Smooth muscle cell (in vitro differentiated cells): ENCODE results near the gene RBBP8NL. TPM values are rescaled to one million over a fixed set of nuclear protein-coding genes. Genes with fewer than 3 reads are reported as not detected.

Experiments
- DNase-seq: peaks from one replicate; lab custom pipeline; 2025; ENCODE audit not compliant: unreplicated experiment; lab: John Stamatoyannopoulos, UW
- H2AFZ ChIP-seq: fragments of 200-600 bp; sonication (generic); 2 replicates; pipeline ENCODE4 v1.6.0; 2016; ENCODE audit warnings: antibody characterized with exemption, low read depth, mild to moderate bottlenecking
- H3F3A ChIP-seq: fragments of 200-600 bp; sonication (generic); 2 replicates; pipeline ENCODE4 v1.6.0; 2017; ENCODE audit warnings: antibody characterized with exemption, low read depth
- H3K27ac ChIP-seq: fragments of 200-600 bp; sonication (generic); 2 replicates; pipeline ENCODE4 v1.5.1; 2016; ENCODE audit warnings: low read depth, mild to moderate bottlenecking
- H3K27me3 ChIP-seq: fragments of 200-600 bp; sonication (generic); 2 replicates; pipeline ENCODE4 v1.6.1; 2016; ENCODE audit warnings: low read depth, mild to moderate bottlenecking
- H3K36me3 ChIP-seq: fragments of 200-600 bp; sonication (generic); 2 replicates; pipeline ENCODE4 v1.5.1; 2016; ENCODE audit warnings: low read depth
- H3K4me1 ChIP-seq: fragments of 200-600 bp; sonication (generic); 2 replicates; pipeline ENCODE4 v1.5.1; 2016; ENCODE audit warnings: low read depth
- H3K4me2 ChIP-seq: fragments of 200-600 bp; sonication (generic); 2 replicates; pipeline ENCODE4 v1.6.0; 2016; ENCODE audit warnings: mild to moderate bottlenecking
- H3K4me3 ChIP-seq: fragments of 200-600 bp; sonication (generic); 2 replicates; pipeline ENCODE4 v1.5.1; 2016; ENCODE audit warnings: mild to moderate bottlenecking
- H3K79me2 ChIP-seq: fragments of 200-600 bp; sonication (generic); 2 replicates; pipeline ENCODE4 v1.6.0; 2016; ENCODE audit warnings: low read depth, mild to moderate bottlenecking
- H3K9ac ChIP-seq: fragments of 200-600 bp; sonication (generic); 2 replicates; pipeline ENCODE4 v1.6.0; 2016; ENCODE audit warnings: low read depth
- H3K9me3 ChIP-seq: fragments of 200-600 bp; sonication (generic); replicated peaks from 2 replicates; pipeline ENCODE4 v1.5.1; 2016; ENCODE audit warnings: low read depth
- H4K20me1 ChIP-seq: fragments of 200-600 bp; sonication (generic); 2 replicates; pipeline ENCODE4 v1.6.0; 2016; ENCODE audit warnings: low read depth
- WGBS: methylation state at CpG from one replicate; pipeline ENCODE4 v1.1.7; 2016; ENCODE audit warnings: low lambda C conversion rate; 5-methylcytosine and 5-hydroxymethylcytosine counted together
- polyA plus RNA-seq: library from polyadenylated mRNA; unstranded; fragments of >200 nt; fragmentation: Nextera tagmentation; extraction: Ambion mirVana; gene quantifications from 2 replicates; pipeline ENCODE4 v1.2.1, GENCODE V29; 2016
- total RNA-seq: library from RNA; depleted of rRNA; stranded (reverse); fragments of >200 nt; gene quantifications from 2 replicates; pipeline ENCODE4 v1.2.3, GENCODE V29; 2014
- TF ChIP-seq, protein P1 (sequence below): fragments of 200-600 bp; sonication (generic); IDR thresholded peaks from 2 replicates; pipeline ENCODE4 v1.5.1; 2017; ENCODE audit warnings: borderline replicate concordance, mild to moderate bottlenecking, antibody characterized with exemption; ENCODE audit not compliant: insufficient read depth, poor library complexity, severe bottlenecking

Gene RBBP8NL
- total and polyA plus RNA-seq, 2 experiments from 2014 or later, result 0.40 TPM; not detected in 1

- Histone ChIP-seq H3F3A (no peaks in the 10 kb centered on the region), H3K4me2 (no peak overlapping the region), H3K9me3 (no peaks in the 10 kb centered on the region), H3K27me3 (no peaks in the 10 kb centered on the region), H2AFZ (no peak overlapping the region), H4K20me1 (peaks cover 6% of the 10 kb centered on the region), H3K79me2 (peaks cover 11% of the 10 kb centered on the region), H3K4me3 (no peak overlapping the region), H3K36me3 (no peaks in the 10 kb centered on the region), H3K9ac (no peak overlapping the region), H3K27ac (no peak overlapping the region), H3K4me1 (peaks cover 8% of the 10 kb centered on the region)
- TF ChIP-seq, protein P1, sequence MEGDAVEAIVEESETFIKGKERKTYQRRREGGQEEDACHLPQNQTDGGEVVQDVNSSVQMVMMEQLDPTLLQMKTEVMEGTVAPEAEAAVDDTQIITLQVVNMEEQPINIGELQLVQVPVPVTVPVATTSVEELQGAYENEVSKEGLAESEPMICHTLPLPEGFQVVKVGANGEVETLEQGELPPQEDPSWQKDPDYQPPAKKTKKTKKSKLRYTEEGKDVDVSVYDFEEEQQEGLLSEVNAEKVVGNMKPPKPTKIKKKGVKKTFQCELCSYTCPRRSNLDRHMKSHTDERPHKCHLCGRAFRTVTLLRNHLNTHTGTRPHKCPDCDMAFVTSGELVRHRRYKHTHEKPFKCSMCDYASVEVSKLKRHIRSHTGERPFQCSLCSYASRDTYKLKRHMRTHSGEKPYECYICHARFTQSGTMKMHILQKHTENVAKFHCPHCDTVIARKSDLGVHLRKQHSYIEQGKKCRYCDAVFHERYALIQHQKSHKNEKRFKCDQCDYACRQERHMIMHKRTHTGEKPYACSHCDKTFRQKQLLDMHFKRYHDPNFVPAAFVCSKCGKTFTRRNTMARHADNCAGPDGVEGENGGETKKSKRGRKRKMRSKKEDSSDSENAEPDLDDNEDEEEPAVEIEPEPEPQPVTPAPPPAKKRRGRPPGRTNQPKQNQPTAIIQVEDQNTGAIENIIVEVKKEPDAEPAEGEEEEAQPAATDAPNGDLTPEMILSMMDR, result no peak
- DNase-seq, result no peak
- WGBS, result 92% methylated on average over 13 of the region's 13 CpGs
These were observed 24.0 kb downstream of the RBBP8NL start for GRCh38 chr20:62403331-62403730.

DNA sequence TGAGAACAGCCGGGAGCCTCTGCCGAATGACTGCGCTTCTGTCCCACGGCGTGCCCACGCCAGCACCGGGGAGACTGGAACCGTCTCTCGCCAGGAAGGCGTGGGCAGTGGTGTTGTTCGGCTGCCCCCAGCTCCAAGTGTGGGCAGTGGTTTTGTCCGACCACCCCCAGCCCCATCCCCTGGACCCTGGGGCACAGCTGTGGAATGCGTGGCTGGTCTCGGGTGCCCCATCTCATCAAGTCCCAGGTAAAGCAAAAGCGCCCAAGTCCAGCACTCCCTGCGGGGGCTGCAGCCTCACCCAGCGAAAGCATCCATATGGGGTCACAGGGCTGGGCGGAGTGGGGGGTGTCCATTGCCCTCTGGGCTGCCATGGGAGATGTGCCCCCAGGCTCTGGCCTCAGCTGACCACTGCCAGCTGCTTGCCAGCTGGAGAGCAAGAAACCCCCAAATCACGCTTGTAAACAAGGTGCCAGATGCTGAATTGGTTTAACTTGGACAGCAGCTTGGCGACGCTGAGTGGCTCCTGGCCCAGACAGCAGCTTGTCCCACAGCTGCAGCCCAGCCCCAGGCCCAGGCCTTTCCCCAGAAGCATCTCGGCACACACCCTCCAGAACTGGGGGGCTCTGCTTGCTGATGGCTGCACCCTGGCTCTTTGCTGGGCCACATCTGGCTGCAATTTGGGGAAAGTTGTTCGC lies 24.7 kb downstream of the RBBP8NL start:
- Histone ChIP-seq H3K27me3 (no peaks in the 10 kb centered on the region), H4K20me1 (peaks cover 6% of the 10 kb centered on the region), H3K9me3 (no peaks in the 10 kb centered on the region), H3K36me3 (no peaks in the 10 kb centered on the region), H3K27ac (no peak overlapping the region), H3K9ac (no peak overlapping the region), H3F3A (no peaks in the 10 kb centered on the region), H2AFZ (no peak overlapping the region), H3K4me3 (no peak overlapping the region), H3K4me1 (peaks cover 8% of the 10 kb centered on the region), H3K4me2 (no peak overlapping the region), H3K79me2 (peaks cover 11% of the 10 kb centered on the region)
- TF ChIP-seq, protein P1, result no peak
- WGBS, result 96% methylated on average over 23 of the region's 23 CpGs
- no peak for DNase-seq

DNA sequence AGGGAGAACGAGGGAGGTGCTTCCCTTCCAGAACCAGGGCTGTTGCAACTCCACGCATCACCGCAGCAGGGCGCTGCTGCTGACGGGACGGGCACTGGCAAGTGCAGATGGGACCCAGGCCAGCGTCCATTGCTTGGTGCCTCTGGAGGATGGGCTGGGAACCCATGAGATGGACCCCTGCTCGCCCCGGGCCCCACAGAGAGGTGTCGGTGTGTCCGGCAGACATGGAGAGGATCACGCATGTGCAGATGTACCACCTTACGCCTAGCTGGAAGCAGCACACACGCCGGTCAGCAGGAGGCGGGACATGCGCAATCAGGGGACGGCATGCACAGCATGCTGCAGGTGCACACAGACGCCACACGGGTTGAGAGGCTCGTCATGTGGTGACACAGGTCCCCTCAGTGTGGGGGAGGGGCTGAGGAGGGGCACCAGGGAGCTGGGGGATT lies 26.0 kb downstream of the RBBP8NL start:
- H3K4me1 ChIP-seq, result peaks cover 7% of the 10 kb centered on the region
- TF ChIP-seq, protein P1, result peak; percentile 28
- 81% methylated on average over 20 of the region's 21 CpGs for WGBS

DNA sequence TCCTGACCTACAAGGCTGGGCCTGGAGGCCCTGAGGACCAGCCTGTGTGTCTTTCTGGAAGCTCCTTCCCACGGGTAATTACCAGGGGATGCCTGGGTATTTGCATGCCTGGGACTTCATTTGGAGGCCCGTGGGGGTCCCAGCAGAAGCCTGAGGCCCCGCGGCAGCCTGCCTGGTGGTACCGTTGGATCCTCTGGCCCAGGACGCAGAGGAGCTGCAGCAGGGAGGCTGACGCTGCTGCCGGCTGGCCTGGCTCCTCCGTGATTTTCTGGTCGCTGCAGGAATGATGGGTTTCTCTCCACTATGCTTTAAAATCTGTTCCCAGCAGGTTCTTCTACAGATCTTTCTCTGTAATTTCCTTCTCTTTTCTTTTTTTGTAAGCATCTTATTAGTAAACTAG lies 26.8 kb downstream of the RBBP8NL start:
- Histone ChIP-seq H3K4me3 (no peak overlapping the region), H3K36me3 (no peaks in the 10 kb centered on the region), H3K4me2 (no peak overlapping the region), H3K79me2 (no peaks in the 10 kb centered on the region), H3K27me3 (no peaks in the 10 kb centered on the region), H3K9ac (no peak overlapping the region), H3K9me3 (no peaks in the 10 kb centered on the region), H2AFZ (no peak overlapping the region), H4K20me1 (peaks cover 6% of the 10 kb centered on the region), H3F3A (no peaks in the 10 kb centered on the region), H3K4me1 (no peaks in the 10 kb centered on the region), H3K27ac (no peak overlapping the region)
- 88% methylated on average over 10 of the region's 10 CpGs for WGBS
- no peak for DNase-seq
- TF ChIP-seq, protein P1, result no peak

More for the DNA sequence above, 26.0 kb downstream of the RBBP8NL start:
- no peak overlapping the region for H3K4me3 ChIP-seq
- no peaks in the 10 kb centered on the region for H3K36me3 ChIP-seq
- no peak overlapping the region for H3K9ac ChIP-seq
- no peak overlapping the region for H3K27ac ChIP-seq
- DNase-seq, result no peak
- no peak overlapping the region for H3K4me2 ChIP-seq
- H3K79me2 ChIP-seq, result peaks cover 7% of the 10 kb centered on the region
- H2AFZ ChIP-seq, result no peak overlapping the region
- H3K27me3 ChIP-seq, result no peaks in the 10 kb centered on the region
- peaks cover 6% of the 10 kb centered on the region for H4K20me1 ChIP-seq
- no peaks in the 10 kb centered on the region for H3F3A ChIP-seq
- H3K9me3 ChIP-seq, result no peaks in the 10 kb centered on the region
